ACC112 (cell line): ENCODE results near the gene PPP6C.
"Not testable (repeated sequence)": the region's sequence is repeated elsewhere in the genome, so short reads cannot be mapped to it uniquely, and the experiment has no call there.

Source experiments
- H2AFZ ChIP-seq: fragments of 200-600 bp; sonication (generic); one replicate; pipeline ENCODE4 v1.6.0; 2017; ENCODE audit warnings: antibody characterized with exemption, low read length; ENCODE audit not compliant: unreplicated experiment
- H3K27ac ChIP-seq: fragments of 200-600 bp; sonication (generic); 2 replicates; pipeline ENCODE4 v1.5.1; 2014; ENCODE audit warnings: low read depth, mild to moderate bottlenecking, antibody characterized with exemption, low read length, moderate library complexity
- H3K27me3 ChIP-seq: fragments of 200-600 bp; sonication (generic); 2 replicates; pipeline ENCODE4 v1.6.1; 2014; ENCODE audit warnings: mild to moderate bottlenecking, antibody characterized with exemption, low read length, moderate library complexity, mixed read lengths; ENCODE audit not compliant: insufficient read depth
- H3K36me3 ChIP-seq: fragments of 200-600 bp; sonication (generic); 2 replicates; pipeline ENCODE4 v1.6.1; 2016; ENCODE audit warnings: mild to moderate bottlenecking, antibody characterized with exemption, low read length, moderate library complexity, mixed read lengths; ENCODE audit not compliant: insufficient read depth
- H3K4me1 ChIP-seq: fragments of 200-600 bp; sonication (generic); one replicate; pipeline ENCODE4 v1.6.1; 2016; ENCODE audit warnings: low read length, mixed read lengths; ENCODE audit not compliant: insufficient read depth, unreplicated experiment, control insufficient read depth
- H3K4me3 ChIP-seq: fragments of 200-600 bp; sonication (generic); 2 replicates; pipeline ENCODE4 v1.5.1; 2014; ENCODE audit warnings: mild to moderate bottlenecking, low read depth, low read length
- H3K79me2 ChIP-seq: fragments of 200-600 bp; sonication (generic); one replicate; pipeline ENCODE4 v1.6.0; 2016; ENCODE audit warnings: low read length; ENCODE audit not compliant: control insufficient read depth, unreplicated experiment, insufficient read depth

The PPP6C gene

DNA sequence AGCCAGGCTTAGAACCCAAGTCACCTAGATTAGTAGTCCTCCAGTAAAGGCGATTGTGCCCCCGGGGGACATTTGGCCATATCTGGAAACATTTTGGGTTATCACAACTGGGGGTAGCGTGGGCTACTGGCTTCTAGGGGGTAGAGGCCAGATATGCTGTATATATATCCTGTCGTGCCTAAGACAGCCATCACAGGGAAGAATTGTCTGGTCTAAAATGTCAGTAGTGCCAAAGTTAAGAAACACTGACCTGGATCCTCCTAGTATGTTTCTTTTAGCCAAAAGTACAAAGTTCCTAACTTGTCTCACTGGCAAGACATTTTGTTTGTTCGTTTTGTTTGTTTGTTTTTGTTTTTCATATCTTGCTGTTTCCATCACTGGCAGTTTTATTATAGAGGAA, 24.6 kb upstream of the PPP6C start:
- no peaks in the 10 kb centered on the region for H3K36me3 ChIP-seq
- no peak overlapping the region for H3K27ac ChIP-seq
- no peak overlapping the region for H3K4me3 ChIP-seq
- no peaks in the 10 kb centered on the region for H3K27me3 ChIP-seq
- no peaks in the 10 kb centered on the region for H3K79me2 ChIP-seq
- H2AFZ ChIP-seq, result no peak overlapping the region
- H3K4me1 ChIP-seq, result no peaks in the 10 kb centered on the region

DNA sequence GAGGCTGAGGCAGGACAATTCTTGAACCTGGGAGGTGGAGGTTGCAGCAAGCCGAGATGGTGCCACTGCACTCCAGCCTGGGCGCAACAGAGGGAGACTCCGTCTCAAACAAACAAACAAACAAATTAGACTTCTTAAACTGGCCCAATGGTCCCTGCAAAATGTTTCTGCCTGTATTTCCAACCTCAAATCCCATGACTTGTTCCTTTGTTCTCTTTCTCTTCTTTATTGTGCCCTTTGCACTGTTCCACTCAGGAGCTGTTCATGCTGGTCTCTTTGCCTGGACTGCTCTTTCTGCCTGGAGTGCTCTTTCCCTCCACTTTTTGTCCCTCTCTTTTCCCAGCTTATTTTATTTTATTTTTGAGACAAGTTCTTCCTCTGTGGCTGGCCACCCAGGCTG, 14.9 kb upstream of the PPP6C start:
- Histone ChIP-seq H3K79me2 (peaks cover 6% of the 10 kb centered on the region), H2AFZ (no peak overlapping the region), H3K27ac (no peak overlapping the region), H3K36me3 (peaks cover 8% of the 10 kb centered on the region), H3K27me3 (no peaks in the 10 kb centered on the region), H3K4me1 (no peaks in the 10 kb centered on the region), H3K4me3 (no peak overlapping the region)

- H3K27ac ChIP-seq, result no peak overlapping the region
- no peak overlapping the region for H2AFZ ChIP-seq
- H3K4me3 ChIP-seq, result no peak overlapping the region
- peaks cover 8% of the 10 kb centered on the region for H3K36me3 ChIP-seq
- H3K79me2 ChIP-seq, result peaks cover 6% of the 10 kb centered on the region
- H3K4me1 ChIP-seq, result no peaks in the 10 kb centered on the region
- no peaks in the 10 kb centered on the region for H3K27me3 ChIP-seq
Measured at GRCh38 chr9:125202846-125203618, 13.4 kb upstream of the PPP6C start.

DNA sequence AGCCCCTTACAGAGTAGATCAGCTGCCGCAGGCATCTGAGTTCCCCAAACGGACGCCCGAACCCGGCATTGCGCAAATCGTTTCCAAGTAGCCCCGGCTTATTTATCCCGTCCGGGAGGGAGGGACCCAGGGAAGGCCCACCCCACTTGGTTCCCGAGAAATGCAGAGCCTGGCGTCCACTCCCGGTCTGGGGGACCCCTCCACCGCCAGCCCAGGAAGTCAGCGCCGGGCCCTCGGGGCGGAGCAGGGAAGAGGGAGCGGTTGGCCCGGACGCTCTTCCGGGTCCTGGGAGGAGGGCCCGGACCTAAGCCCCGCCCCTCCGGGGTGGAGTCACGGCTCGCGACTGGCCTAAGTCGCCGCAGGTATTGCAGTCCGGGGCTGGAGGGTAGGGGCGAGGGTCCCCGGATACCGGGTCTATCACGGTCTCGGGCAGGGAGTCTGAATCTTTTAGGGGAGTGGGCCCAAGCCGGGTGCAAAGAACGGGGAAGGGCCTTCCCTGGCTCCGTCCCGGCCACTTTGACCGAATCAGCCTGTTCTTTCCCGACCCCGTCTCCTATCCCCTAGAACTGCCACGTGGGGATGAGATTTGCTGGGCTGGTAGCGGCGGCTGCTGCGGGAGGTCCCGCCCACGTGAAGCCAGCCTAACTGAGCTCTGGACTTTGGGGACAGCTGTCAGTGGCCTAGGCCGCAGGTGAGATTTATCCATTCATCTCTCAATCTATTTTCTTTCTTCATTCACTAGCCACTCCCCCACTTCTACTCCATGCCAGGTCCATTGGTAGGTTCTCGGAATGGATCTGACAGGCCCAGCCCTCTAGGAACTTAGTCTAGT, 10.8 kb upstream of the PPP6C start, which contains the start of gene RABEPK:
Gene RABEPK (plus strand): TSS at position 327 of the 832 bp plus-strand sequence. CDS start 2,472 bp downstream, outside the sequence.
- Histone ChIP-seq H3K27ac (peak within 1 kb of the TSS; percentile 80), H3K4me3 (peak within 1 kb of the TSS; percentile 83), H2AFZ (peak within 1 kb of the TSS; percentile 89), H3K27me3 (no peaks in the 10 kb centered on the region), H3K79me2 (peaks cover 6% of the 10 kb centered on the region), H3K4me1 (no peaks in the 10 kb centered on the region), H3K36me3 (peaks cover 8% of the 10 kb centered on the region; the same call in 1 of the 2 replicates)

DNA sequence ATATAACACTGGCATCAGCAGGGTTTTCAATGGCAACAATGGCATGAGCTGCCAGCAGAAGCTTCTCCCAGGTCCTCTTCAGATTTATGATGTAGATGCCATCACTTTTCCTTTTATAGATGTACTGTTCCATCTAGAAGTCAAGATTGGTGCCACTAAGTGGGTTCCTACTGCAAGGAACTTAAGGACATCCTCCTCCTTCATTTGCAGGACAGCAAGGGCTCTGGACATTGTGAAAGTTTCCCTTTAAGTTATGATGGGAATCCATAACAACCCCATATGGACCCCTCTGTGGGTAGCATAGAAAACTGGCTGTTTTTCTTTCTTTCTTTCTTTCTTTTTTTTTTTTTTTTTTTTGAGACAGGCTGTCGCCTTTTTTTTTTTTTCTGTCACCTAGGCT, 6.0 kb upstream of the PPP6C start:
- H3K4me3 ChIP-seq, H3K27ac ChIP-seq, H3K4me1 ChIP-seq, H3K79me2 ChIP-seq, H3K36me3 ChIP-seq, H3K27me3 ChIP-seq, H2AFZ ChIP-seq: not testable (repeated sequence)

DNA sequence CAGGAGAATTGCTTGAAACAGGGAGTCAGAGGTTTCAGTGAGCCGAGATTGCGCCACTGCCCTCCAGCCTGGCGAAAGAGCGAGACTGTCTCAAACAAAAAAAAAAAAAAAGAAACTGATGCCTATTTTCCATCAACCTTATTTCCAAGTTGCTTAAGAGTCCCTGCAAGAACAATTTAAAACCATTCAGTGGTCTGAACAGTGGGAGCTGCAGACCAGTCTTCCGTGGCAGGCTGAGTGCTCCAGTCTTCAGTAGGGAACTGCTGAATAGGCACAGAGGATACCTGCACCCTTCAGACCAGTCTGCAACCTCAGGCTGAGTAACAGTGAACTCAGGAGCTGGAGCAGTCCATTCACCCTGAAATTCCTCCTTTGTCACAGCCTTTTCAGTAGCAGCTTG, 4.9 kb upstream of the PPP6C start:
- H2AFZ ChIP-seq, H3K27me3 ChIP-seq, H3K36me3 ChIP-seq, H3K4me1 ChIP-seq, H3K27ac ChIP-seq, H3K79me2 ChIP-seq, H3K4me3 ChIP-seq: not testable (repeated sequence)

GRCh38 chr9:125190361-125190801, 778 bp upstream of the PPP6C start:
- Histone ChIP-seq H3K79me2 (peaks cover 40% of the 10 kb centered on the region), H3K27me3 (no peaks in the 10 kb centered on the region), H3K4me1 (peaks cover 16% of the 10 kb centered on the region), H3K36me3 (no peaks in the 10 kb centered on the region), H3K27ac (peak overlapping the region; percentile 67; the same call in 1 of the 2 replicates), H3K4me3 (peak overlapping the region; percentile 90), H2AFZ (peak overlapping the region; percentile 97)

DNA sequence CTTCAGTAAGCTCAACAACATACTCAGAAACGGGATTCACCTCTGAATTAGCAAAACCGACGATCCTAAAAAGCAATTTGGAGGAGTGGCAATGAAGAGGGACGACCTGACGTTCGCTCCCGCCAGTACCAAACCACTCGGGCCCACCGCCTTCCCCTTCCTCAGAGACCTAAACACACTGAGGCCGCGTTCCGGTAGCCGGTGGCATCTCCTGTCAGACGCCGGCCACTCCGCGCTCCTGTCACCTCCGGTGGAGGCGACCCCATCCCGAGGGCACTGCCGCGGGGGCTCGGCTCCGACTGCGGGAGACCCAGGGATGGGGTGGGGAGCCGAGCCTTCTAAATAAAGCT, 617 bp downstream of the PPP6C start:
- Histone ChIP-seq H3K4me3 (peak overlapping the region; percentile 90), H3K36me3 (no peaks in the 10 kb centered on the region), H3K27ac (peak overlapping the region; percentile 67), H2AFZ (peak overlapping the region; percentile 96), H3K79me2 (peaks cover 45% of the 10 kb centered on the region), H3K4me1 (peaks cover 17% of the 10 kb centered on the region), H3K27me3 (no peaks in the 10 kb centered on the region)

DNA sequence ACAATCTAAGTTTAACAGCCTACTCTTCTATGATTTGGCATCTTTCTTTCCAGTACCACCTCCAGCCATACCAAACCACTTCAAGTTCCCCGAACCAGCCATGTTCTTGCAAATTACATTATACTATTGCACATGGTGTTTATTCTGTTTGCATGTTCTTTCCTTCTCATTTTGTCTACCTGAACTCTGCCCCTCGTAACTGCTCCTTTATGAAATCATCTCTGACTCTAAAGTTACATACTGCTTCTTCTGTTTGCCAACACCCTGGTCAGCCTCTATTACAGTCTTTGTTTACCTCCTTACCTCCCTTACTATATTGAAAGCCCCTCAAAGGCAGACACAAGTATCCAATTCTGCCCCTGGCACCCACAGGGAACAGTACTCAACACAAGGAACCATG, 6.0 kb downstream of the PPP6C start:
- Histone ChIP-seq H3K27me3 (no peaks in the 10 kb centered on the region), H3K27ac (no peak overlapping the region), H3K4me1 (peaks cover 22% of the 10 kb centered on the region), H2AFZ (no peak overlapping the region), H3K79me2 (peaks cover 83% of the 10 kb centered on the region), H3K36me3 (0 out of 2 replicates have a peak, but pooled peaks cover 3% of the 10 kb centered on the region), H3K4me3 (no peak overlapping the region)

- peaks cover 83% of the 10 kb centered on the region for H3K79me2 ChIP-seq
- no peak overlapping the region for H3K4me3 ChIP-seq
- H3K36me3 ChIP-seq, result 0 out of 2 replicates have a peak, but pooled peaks cover 3% of the 10 kb centered on the region
Measured at GRCh38 chr9:125183054-125183453, 6.5 kb downstream of the PPP6C start.

More at GRCh38 chr9:125183054-125183453, 6.5 kb downstream of the PPP6C start:
- Histone ChIP-seq H3K27ac (no peak overlapping the region), H2AFZ (no peak overlapping the region), H3K27me3 (no peaks in the 10 kb centered on the region), H3K4me1 (peaks cover 18% of the 10 kb centered on the region)
